Measurements from ENCODE around the gene FBXO17.

GRCh38 chr19:38905620-38906019, 69.9 kb downstream of the FBXO17 start:
- TF ChIP-seq EZH2 (IDR thresholded peaks at IDR 0.05; ENCODE audit: low read depth): no peak
- TF ChIP-seq CTCF (conservative IDR thresholded peaks at IDR 0.05): no peak
